Measurements from ENCODE around the gene NCKIPSD. TPM values are rescaled to one million over a fixed set of nuclear protein-coding genes. Genes with fewer than 3 reads are reported as not detected.
"Not testable (repeated sequence)": the region's sequence is repeated elsewhere in the genome, so short reads cannot be mapped to it uniquely, and the experiment has no call there.

Gene NCKIPSD
- total RNA-seq, result 10 to 100 TPM; 29.2 to 30.2 TPM
- 11.0 TPM for polyA plus RNA-seq

DNA sequence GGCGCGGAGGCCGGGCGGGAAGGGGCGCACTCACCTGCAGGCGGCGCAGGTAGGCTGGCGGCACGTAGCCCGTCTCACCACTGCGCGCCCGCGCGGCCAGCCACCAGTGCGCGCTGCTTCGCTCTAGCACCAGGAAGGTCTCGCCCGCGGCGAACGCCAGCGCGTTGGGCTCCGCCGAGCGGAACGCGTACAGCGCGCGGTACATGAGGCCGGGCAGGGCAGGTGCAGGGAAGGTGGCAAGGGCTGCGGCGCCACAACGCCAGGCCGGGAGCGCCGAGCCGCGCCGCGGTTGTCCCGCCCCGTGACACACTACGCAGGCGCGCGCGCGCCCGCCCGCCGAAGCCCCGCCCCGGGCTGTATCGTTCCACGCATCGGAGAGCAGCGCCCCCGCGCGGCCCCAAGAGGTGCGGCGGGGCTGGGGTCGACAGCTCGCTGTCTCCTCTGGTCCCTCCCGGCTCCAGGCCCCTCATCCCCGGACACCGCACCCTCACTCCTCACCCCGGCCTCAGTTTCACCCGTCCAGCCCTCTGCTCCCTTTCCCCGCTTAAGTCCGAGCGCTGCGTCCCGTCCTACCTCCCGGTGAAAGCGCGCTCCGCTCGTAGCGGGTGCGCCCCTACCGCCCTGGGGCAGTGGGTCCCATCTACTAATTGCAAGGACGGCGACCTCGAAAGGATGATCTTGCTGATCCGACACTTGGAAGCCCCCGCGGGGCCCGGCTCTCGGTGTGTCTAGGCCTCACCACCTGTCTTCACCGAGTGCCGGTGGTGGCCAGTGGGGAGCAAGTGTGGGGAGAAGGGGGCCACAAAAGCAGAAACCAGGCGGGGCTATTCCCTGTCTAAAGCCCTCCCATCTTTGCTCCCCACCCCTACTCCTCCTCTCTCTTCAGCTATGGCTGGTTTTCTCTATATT, at the start of gene NCKIPSD:
NCKIPSD (minus strand) TSS at position 313 of the 909 bp plus-strand sequence; CDS start at position 205, 108 bp downstream.
- Mint-ChIP-seq H3K27me3 (no peaks in the 10 kb centered on the region), H3K27ac (peak within 1 kb of the TSS; percentile 69 to 94 (median 92)), H3K9me3 (no peaks in the 10 kb centered on the region), H3K4me1 (peaks cover 19 to 32% (median 25%) of the 10 kb centered on the region in 3 donors), H3K36me3 (peaks cover 2 to 65% (median 4%) of the 10 kb centered on the region in 3 donors), H3K4me3 (peak within 1 kb of the TSS; percentile 84 to 99 (median 93))
- H3K27me3 ChIP-seq (ENCODE audit: insufficient read depth, low read length, poor library complexity, severe bottlenecking), result no peaks in the 10 kb centered on the region
- DNase-seq, result peak; percentile 86 to 92 (median 90)
- POLR2A ChIA-PET, result interaction anchor here (0.7 to 0.8 kb wide), 3 partner anchors 50 to 267 kb away, joined by 3 to 4 read pairs (median 3); partner anchors contain the start of gene SLC26A6
- CTCF ChIA-PET, result interaction anchor here (0.6 to 1.6 kb wide), 12 partner anchors 10 to 286 kb away, joined by 3 to 15 read pairs (median 3); partner anchors contain the start of gene SLC26A6
- H3K27ac ChIP-seq (ENCODE audit: low read depth, low read length), result peak within 1 kb of the TSS; percentile 76
- no peaks in the 10 kb centered on the region for H3K9me3 ChIP-seq (ENCODE audit: low read length)
- peak within 1 kb of the TSS; percentile 77 for H3K4me3 ChIP-seq (ENCODE audit: low read length)
- H3K36me3 ChIP-seq (ENCODE audit: insufficient read depth, low read length), result peaks cover 21% of the 10 kb centered on the region
- H3K4me1 ChIP-seq (ENCODE audit: insufficient read depth, low read length), result peaks cover 18% of the 10 kb centered on the region

- H3K4me3 ChIP-seq (ENCODE audit: low read length); H3K27me3 Mint-ChIP-seq; H3K27ac Mint-ChIP-seq; H3K36me3 Mint-ChIP-seq; DNase-seq; H3K27me3 ChIP-seq (ENCODE audit: insufficient read depth, low read length, poor library complexity, severe bottlenecking); H3K4me1 Mint-ChIP-seq; H3K4me3 Mint-ChIP-seq; H3K9me3 ChIP-seq (ENCODE audit: low read length); H3K27ac ChIP-seq (ENCODE audit: low read depth, low read length); H3K9me3 Mint-ChIP-seq; POLR2A ChIA-PET; H3K36me3 ChIP-seq (ENCODE audit: insufficient read depth, low read length); H3K4me1 ChIP-seq (ENCODE audit: insufficient read depth, low read length): not testable (repeated sequence)
- CTCF ChIA-PET, result interaction anchor here (0.7 to 0.8 kb wide), 2 partner anchors 75 to 217 kb away, joined by 3 read pairs; no protein-coding TSS in a partner anchor
These were observed 49.5 kb upstream of the NCKIPSD start for GRCh38 chr3:48735075-48735767.

DNA sequence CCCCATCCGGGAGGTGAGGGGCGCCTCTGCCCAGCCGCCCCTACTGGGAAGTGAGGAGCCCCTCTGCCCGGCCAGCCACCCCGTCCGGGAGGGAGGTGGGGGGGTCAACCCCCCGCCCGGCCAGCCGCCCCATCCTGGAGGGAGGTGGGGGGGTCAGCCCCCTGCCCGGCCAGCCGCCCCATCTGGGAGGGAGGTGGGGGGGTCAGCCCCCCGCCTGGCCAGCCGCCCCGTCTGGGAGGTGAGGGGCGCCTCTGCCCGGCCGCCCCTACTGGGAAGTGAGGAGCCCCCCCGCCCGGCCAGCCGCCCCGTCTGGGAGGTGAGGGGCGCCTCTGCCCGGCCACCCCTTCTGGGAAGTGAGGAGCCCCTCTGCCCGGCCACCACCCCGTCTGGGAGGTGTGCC, 48.8 kb upstream of the NCKIPSD start:
- CTCF ChIA-PET; DNase-seq; H3K36me3 Mint-ChIP-seq; H3K4me3 Mint-ChIP-seq; H3K4me3 ChIP-seq (ENCODE audit: low read length); H3K9me3 Mint-ChIP-seq; H3K4me1 Mint-ChIP-seq; H3K27ac Mint-ChIP-seq; H3K9me3 ChIP-seq (ENCODE audit: low read length); H3K27me3 Mint-ChIP-seq; POLR2A ChIA-PET; H3K27me3 ChIP-seq (ENCODE audit: insufficient read depth, low read length, poor library complexity, severe bottlenecking); H3K36me3 ChIP-seq (ENCODE audit: insufficient read depth, low read length); H3K27ac ChIP-seq (ENCODE audit: low read depth, low read length); H3K4me1 ChIP-seq (ENCODE audit: insufficient read depth, low read length): not testable (repeated sequence)

GRCh38 chr3:48733752-48734518, 48.2 kb upstream of the NCKIPSD start:
- DNase-seq; H3K27ac Mint-ChIP-seq; H3K9me3 ChIP-seq (ENCODE audit: low read length); H3K36me3 Mint-ChIP-seq; H3K36me3 ChIP-seq (ENCODE audit: insufficient read depth, low read length); H3K9me3 Mint-ChIP-seq; POLR2A ChIA-PET; H3K27me3 ChIP-seq (ENCODE audit: insufficient read depth, low read length, poor library complexity, severe bottlenecking); CTCF ChIA-PET; H3K27me3 Mint-ChIP-seq; H3K4me3 ChIP-seq (ENCODE audit: low read length); H3K4me1 Mint-ChIP-seq; H3K4me3 Mint-ChIP-seq; H3K27ac ChIP-seq (ENCODE audit: low read depth, low read length); H3K4me1 ChIP-seq (ENCODE audit: insufficient read depth, low read length): not testable (repeated sequence)

DNA sequence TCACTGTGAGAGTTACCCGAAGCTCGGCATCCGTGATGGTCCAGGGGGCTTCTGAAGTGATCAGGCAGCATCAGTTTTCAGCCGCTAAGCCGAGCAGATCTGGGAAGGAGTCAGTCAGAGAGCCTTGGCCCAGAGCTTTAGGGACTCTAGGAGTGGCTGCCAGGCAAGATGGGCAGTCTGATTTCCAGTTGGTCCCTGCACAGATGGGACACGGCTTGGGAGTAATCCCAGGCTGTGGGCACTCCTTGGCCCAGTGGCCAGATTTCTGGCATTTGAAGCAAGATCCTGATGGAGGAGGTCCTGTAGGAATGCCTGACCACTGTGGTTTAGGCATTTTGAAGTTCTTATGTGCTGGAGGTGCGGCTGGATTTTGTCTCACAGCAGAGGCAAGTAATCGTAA, 41.8 kb upstream of the NCKIPSD start:
- no peak for DNase-seq
- Mint-ChIP-seq H3K27ac (no peak overlapping the region), H3K4me3 (no peak overlapping the region), H3K9me3 (peaks cover 0 to 3% (median 0%) of the 10 kb centered on the region in 5 donors), H3K4me1 (no peaks in the 10 kb centered on the region), H3K36me3 (no peaks in the 10 kb centered on the region), H3K27me3 (no peaks in the 10 kb centered on the region)
- POLR2A ChIA-PET, result interaction anchor here (0.6 kb wide), 1 partner anchor 10 kb away, joined by 4 read pairs; the partner anchor contains the start of gene IP6K2
- no peaks in the 10 kb centered on the region for H3K27me3 ChIP-seq (ENCODE audit: insufficient read depth, low read length, poor library complexity, severe bottlenecking)
- no peak overlapping the region for H3K27ac ChIP-seq (ENCODE audit: low read depth, low read length)
- CTCF ChIA-PET, result interaction anchor here (1.7 kb wide), 1 partner anchor 12 kb away, joined by 6 read pairs; no protein-coding TSS in a partner anchor
- H3K4me1 ChIP-seq (ENCODE audit: insufficient read depth, low read length), result no peaks in the 10 kb centered on the region
- no peaks in the 10 kb centered on the region for H3K9me3 ChIP-seq (ENCODE audit: low read length)
- H3K36me3 ChIP-seq (ENCODE audit: insufficient read depth, low read length), result no peaks in the 10 kb centered on the region
- H3K4me3 ChIP-seq (ENCODE audit: low read length), result no peak overlapping the region

DNA sequence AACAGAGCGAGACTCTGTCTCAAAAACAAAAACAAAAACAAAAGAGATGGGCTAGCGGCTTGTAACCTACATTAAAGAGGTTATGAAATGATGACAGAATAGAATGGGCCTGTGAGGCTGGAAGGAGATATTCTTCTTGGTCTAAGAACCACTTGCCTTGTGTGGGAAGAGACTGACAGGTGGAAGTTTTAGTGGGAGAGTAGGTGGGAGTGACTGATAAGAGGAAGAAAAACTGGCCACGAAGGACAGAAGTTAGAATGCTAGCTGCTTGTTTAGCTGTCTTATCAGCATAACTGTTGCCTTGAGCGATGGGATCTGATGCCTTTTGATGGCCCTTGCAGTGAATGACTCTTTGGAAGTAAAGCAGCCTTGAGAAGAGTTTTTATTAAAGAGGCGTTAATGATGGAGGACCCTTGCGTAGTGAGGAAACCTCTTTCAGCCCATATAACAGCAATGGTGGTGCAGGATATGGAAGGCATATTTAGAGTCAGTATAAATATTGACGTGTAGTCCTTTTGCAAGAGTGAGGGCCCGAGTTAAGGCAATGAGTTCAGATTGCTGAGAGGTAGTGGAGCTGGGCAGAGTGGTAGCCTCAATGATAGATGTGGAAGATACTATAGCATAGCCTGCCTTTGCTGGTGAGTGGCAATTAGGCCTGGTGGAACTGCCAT, 39.6 kb upstream of the NCKIPSD start:
- CTCF ChIA-PET; H3K27me3 ChIP-seq (ENCODE audit: insufficient read depth, low read length, poor library complexity, severe bottlenecking); DNase-seq; H3K9me3 ChIP-seq (ENCODE audit: low read length); H3K27ac ChIP-seq (ENCODE audit: low read depth, low read length); H3K4me1 Mint-ChIP-seq; H3K36me3 ChIP-seq (ENCODE audit: insufficient read depth, low read length); H3K9me3 Mint-ChIP-seq; H3K4me1 ChIP-seq (ENCODE audit: insufficient read depth, low read length); H3K27me3 Mint-ChIP-seq; H3K4me3 Mint-ChIP-seq; H3K27ac Mint-ChIP-seq; H3K36me3 Mint-ChIP-seq; H3K4me3 ChIP-seq (ENCODE audit: low read length); POLR2A ChIA-PET: not testable (repeated sequence)

- no peak overlapping the region for H3K27ac Mint-ChIP-seq
- no peak for DNase-seq
- H3K27me3 Mint-ChIP-seq, result peaks cover 0 to 1% of the 10 kb centered on the region in 2 donors
- no peaks in the 10 kb centered on the region for H3K9me3 ChIP-seq (ENCODE audit: low read length)
- H3K36me3 ChIP-seq (ENCODE audit: insufficient read depth, low read length), result no peaks in the 10 kb centered on the region
- H3K4me1 ChIP-seq (ENCODE audit: insufficient read depth, low read length), result no peaks in the 10 kb centered on the region
- H3K27me3 ChIP-seq (ENCODE audit: insufficient read depth, low read length, poor library complexity, severe bottlenecking), result no peaks in the 10 kb centered on the region
- no peak overlapping the region for H3K4me3 Mint-ChIP-seq
- H3K4me3 ChIP-seq (ENCODE audit: low read length), result no peak overlapping the region
- H3K9me3 Mint-ChIP-seq, result peaks cover 0 to 3% (median 0%) of the 10 kb centered on the region in 5 donors
- ChIA-PET POLR2A (no interaction called here), CTCF (no interaction called here)
- peaks cover 0 to 1% (median 0%) of the 10 kb centered on the region in 3 donors for H3K4me1 Mint-ChIP-seq
- no peak overlapping the region for H3K27ac ChIP-seq (ENCODE audit: low read depth, low read length)
- no peaks in the 10 kb centered on the region for H3K36me3 Mint-ChIP-seq
These were observed 38.0 kb upstream of the NCKIPSD start for GRCh38 chr3:48723725-48724124.
